ENCODE results near the gene EPN3.

EPN3 gene

GRCh38 chr17:50584749-50585148, 52.2 kb downstream of the EPN3 start:
- H3K4me3 ChIP-seq (ENCODE audit: low read length), result no peak overlapping the region

GRCh38 chr17:50585346-50585745, 52.8 kb downstream of the EPN3 start:
- no peak for TF ChIP-seq ZNF274 (IDR thresholded peaks at IDR 0.05; ENCODE audit: low read depth, low read length)
- H3K4me3 ChIP-seq (ENCODE audit: low read length), result no peak overlapping the region

More at GRCh38 chr17:50584749-50585148, 52.2 kb downstream of the EPN3 start:
- no peak for TF ChIP-seq ZNF274 (IDR thresholded peaks at IDR 0.05; ENCODE audit: low read depth, low read length)

- H3K4me3 ChIP-seq (ENCODE audit: low read length), result no peak overlapping the region
- no peak for TF ChIP-seq ZNF274 (IDR thresholded peaks at IDR 0.05; ENCODE audit: low read depth, low read length)
Measured at GRCh38 chr17:50585891-50586290, 53.4 kb downstream of the EPN3 start.

GRCh38 chr17:50586421-50587247, 54.1 kb downstream of the EPN3 start:
- TF ChIP-seq ZNF274 (IDR thresholded peaks at IDR 0.05; ENCODE audit: low read depth, low read length), result no peak
- no peak overlapping the region for H3K4me3 ChIP-seq (ENCODE audit: low read length)

- H3K4me3 ChIP-seq (ENCODE audit: low read length), result no peak overlapping the region
- no peak for TF ChIP-seq ZNF274 (IDR thresholded peaks at IDR 0.05; ENCODE audit: low read depth, low read length)
Measured at GRCh38 chr17:50587571-50587970, 55.0 kb downstream of the EPN3 start.

- H3K4me3 ChIP-seq (ENCODE audit: low read length), result no peak overlapping the region
- no peak for TF ChIP-seq ZNF274 (IDR thresholded peaks at IDR 0.05; ENCODE audit: low read depth, low read length)
Measured at GRCh38 chr17:50588391-50589049, 56.0 kb downstream of the EPN3 start.

GRCh38 chr17:50589095-50589705, 56.7 kb downstream of the EPN3 start:
- TF ChIP-seq ZNF274 (IDR thresholded peaks at IDR 0.05; ENCODE audit: low read depth, low read length), result no peak
- H3K4me3 ChIP-seq (ENCODE audit: low read length), result no peak overlapping the region

- no peak for TF ChIP-seq ZNF274 (IDR thresholded peaks at IDR 0.05; ENCODE audit: low read depth, low read length)
Measured at GRCh38 chr17:50590946-50591737, 58.6 kb downstream of the EPN3 start.

GRCh38 chr17:50593321-50593720, 60.8 kb downstream of the EPN3 start:
- TF ChIP-seq ZNF274 (IDR thresholded peaks at IDR 0.05; ENCODE audit: low read depth, low read length), result no peak
- H3K4me3 ChIP-seq (ENCODE audit: low read length), result no peak overlapping the region

More at GRCh38 chr17:50590946-50591737, 58.6 kb downstream of the EPN3 start:
- no peak overlapping the region for H3K4me3 ChIP-seq (ENCODE audit: low read length)
